HFFc6 (cell line): Measurements from ENCODE around the gene CLEC4F. TPM values are rescaled to one million over a fixed set of nuclear protein-coding genes. Genes with fewer than 3 reads are reported as not detected.
"Not testable (repeated sequence)": the region's sequence is repeated elsewhere in the genome, so short reads cannot be mapped to it uniquely, and the experiment has no call there.

Source experiments
- DNase-seq: peaks from one replicate; pipeline ENCODE4 v3.0.0-alpha.2; 2018
- H3K27ac Mint-ChIP-seq: 2 replicates; pipeline ENCODE4 v1.8.0; 2020; ENCODE audit warnings: mild to moderate bottlenecking, mixed read lengths
- H3K27me3 Mint-ChIP-seq: 2 replicates; pipeline ENCODE4 v1.8.0; 2021; ENCODE audit warnings: mild to moderate bottlenecking, moderate library complexity, mixed read lengths; ENCODE audit not compliant: insufficient read depth
- H3K36me3 Mint-ChIP-seq: 2 replicates; pipeline ENCODE4 v1.8.0; 2021; ENCODE audit warnings: low read depth, mixed read lengths
- H3K4me1 Mint-ChIP-seq: 2 replicates; pipeline ENCODE4 v1.8.0; 2020; ENCODE audit warnings: low read depth, mixed read lengths
- H3K4me3 Mint-ChIP-seq: 2 replicates; pipeline ENCODE4 v1.8.0; 2020; ENCODE audit warnings: mild to moderate bottlenecking, moderate library complexity, mixed read lengths
- H3K9me3 Mint-ChIP-seq: 2 replicates; pipeline ENCODE4 v1.8.0; 2020; ENCODE audit warnings: mild to moderate bottlenecking, mixed read lengths
- total RNA-seq, 6 experiments: library from RNA; stranded (reverse); fragmentation: NEBNext Ultra II Directional; extraction: Animal tissue kit (Norgen Biotek cat#: 25700); gene quantifications; 2 replicates in 1 of 6; 3 replicates in 5 of 6; pipeline ENCODE4 v1.2.3, GENCODE V29; 2021
- TF ChIP-seq, protein P1 (sequence below): fragments of 200-600 bp; sonication (generic); IDR thresholded peaks from 2 replicates; pipeline ENCODE4 v1.5.0; 2021; ENCODE audit warnings: antibody characterized with exemption, mild to moderate bottlenecking

The CLEC4F gene
- total RNA-seq, 6 experiments from 2014 or later, result not detected

GRCh38 chr2:70801607-70802263 is 18.7 kb downstream of the CLEC4F start:
- H3K4me1 Mint-ChIP-seq, result no peaks in the 10 kb centered on the region
- TF ChIP-seq, protein P1, sequence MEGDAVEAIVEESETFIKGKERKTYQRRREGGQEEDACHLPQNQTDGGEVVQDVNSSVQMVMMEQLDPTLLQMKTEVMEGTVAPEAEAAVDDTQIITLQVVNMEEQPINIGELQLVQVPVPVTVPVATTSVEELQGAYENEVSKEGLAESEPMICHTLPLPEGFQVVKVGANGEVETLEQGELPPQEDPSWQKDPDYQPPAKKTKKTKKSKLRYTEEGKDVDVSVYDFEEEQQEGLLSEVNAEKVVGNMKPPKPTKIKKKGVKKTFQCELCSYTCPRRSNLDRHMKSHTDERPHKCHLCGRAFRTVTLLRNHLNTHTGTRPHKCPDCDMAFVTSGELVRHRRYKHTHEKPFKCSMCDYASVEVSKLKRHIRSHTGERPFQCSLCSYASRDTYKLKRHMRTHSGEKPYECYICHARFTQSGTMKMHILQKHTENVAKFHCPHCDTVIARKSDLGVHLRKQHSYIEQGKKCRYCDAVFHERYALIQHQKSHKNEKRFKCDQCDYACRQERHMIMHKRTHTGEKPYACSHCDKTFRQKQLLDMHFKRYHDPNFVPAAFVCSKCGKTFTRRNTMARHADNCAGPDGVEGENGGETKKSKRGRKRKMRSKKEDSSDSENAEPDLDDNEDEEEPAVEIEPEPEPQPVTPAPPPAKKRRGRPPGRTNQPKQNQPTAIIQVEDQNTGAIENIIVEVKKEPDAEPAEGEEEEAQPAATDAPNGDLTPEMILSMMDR, result no peak
- DNase-seq, result no peak
- H3K9me3 Mint-ChIP-seq, result peaks cover 14% of the 10 kb centered on the region
- H3K4me3 Mint-ChIP-seq, result no peak overlapping the region
- H3K27ac Mint-ChIP-seq, result no peak overlapping the region
- H3K36me3 Mint-ChIP-seq, result no peaks in the 10 kb centered on the region; the same call in 1 of the 2 replicates
- peaks cover 29% of the 10 kb centered on the region for H3K27me3 Mint-ChIP-seq

GRCh38 chr2:70799706-70800105 is 20.7 kb downstream of the CLEC4F start:
- peaks cover 14% of the 10 kb centered on the region for H3K9me3 Mint-ChIP-seq
- TF ChIP-seq, protein P1, result no peak
- H3K4me3 Mint-ChIP-seq, result no peak overlapping the region
- no peak for DNase-seq
- H3K27me3 Mint-ChIP-seq, result peaks cover 34% of the 10 kb centered on the region
- no peaks in the 10 kb centered on the region for H3K4me1 Mint-ChIP-seq
- H3K27ac Mint-ChIP-seq, result no peak overlapping the region
- no peaks in the 10 kb centered on the region; the same call in 1 of the 2 replicates for H3K36me3 Mint-ChIP-seq

DNA sequence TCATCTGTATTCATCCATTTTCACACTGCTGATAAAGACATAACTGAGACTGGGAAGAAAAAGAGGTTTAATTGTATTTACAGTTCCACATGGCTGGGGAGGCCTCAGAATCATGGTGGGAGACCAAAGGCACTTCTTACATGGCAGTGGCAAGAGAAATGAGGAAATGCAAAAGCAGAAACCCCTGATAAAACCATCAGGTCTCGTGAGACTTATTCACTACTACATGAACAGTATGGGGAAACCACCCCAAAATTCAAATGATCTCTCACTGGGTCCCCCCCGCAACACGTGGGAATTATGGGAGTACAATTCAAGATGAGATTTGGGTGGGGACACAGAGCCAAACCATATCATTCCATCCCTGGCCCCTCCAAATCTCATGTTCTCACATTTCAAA is 22.4 kb downstream of the CLEC4F start:
- H3K4me1 Mint-ChIP-seq, result not testable (repeated sequence)

GRCh38 chr2:70797506-70797905 is 22.9 kb downstream of the CLEC4F start:
- TF ChIP-seq, protein P1, result no peak
- Mint-ChIP-seq H3K9me3 (peaks cover 14% of the 10 kb centered on the region), H3K27ac (no peak overlapping the region), H3K27me3 (peaks cover 36% of the 10 kb centered on the region), H3K4me3 (no peak overlapping the region), H3K36me3 (no peaks in the 10 kb centered on the region; the same call in 1 of the 2 replicates), H3K4me1 (no peaks in the 10 kb centered on the region)
- DNase-seq, result no peak

More for the DNA sequence above, 22.4 kb downstream of the CLEC4F start:
- H3K4me3 Mint-ChIP-seq, H3K36me3 Mint-ChIP-seq, H3K27ac Mint-ChIP-seq, DNase-seq: not testable (repeated sequence)
- peaks cover 37% of the 10 kb centered on the region for H3K27me3 Mint-ChIP-seq
- peaks cover 14% of the 10 kb centered on the region for H3K9me3 Mint-ChIP-seq

GRCh38 chr2:70796262-70796661 is 24.1 kb downstream of the CLEC4F start:
- H3K4me3 Mint-ChIP-seq, result no peak overlapping the region
- H3K36me3 Mint-ChIP-seq, result no peaks in the 10 kb centered on the region; the same call in 1 of the 2 replicates
- TF ChIP-seq, protein P1, result no peak
- peaks cover 36% of the 10 kb centered on the region for H3K27me3 Mint-ChIP-seq
- H3K4me1 Mint-ChIP-seq, result no peaks in the 10 kb centered on the region
- peaks cover 14% of the 10 kb centered on the region for H3K9me3 Mint-ChIP-seq
- no peak overlapping the region for H3K27ac Mint-ChIP-seq
- DNase-seq, result no peak

DNA sequence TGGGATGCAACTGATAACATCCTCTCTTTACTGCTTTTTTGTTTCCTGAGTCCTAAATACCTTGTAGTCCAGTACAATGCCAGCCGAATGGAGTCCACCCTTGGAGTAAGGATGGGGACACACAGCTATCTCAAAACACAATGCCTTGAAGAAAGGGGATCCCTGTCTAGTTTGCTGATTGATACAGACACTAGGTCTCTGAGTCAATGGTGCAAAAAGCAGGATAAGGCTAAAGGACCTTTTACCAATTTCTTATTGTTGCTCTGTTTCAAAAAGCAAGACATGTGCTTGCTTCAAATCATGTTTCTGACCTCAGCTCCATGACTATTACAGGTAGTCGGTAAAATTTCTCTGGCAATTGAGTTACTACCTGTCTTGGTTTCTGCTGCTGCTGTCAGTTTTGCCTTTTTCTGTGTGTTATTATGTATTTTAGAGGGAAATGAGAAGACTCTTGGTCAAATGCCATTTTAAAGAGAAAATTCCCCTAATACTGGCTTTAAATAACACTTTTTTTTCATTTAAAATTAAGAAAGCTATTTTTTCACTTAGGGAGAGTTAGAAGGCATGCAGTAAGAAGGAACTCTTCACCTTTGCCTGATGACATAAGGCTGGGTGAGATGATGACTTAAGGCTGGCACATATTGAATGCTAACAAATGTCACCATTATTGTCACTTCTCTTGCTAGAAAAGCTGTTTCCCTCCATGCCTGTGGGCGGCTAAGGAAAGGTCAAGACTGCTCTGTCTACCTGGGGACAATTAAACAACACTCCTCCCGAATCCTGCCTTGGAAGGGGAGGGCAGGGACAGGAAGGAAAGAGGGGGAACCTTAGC is 25.0 kb downstream of the CLEC4F start:
- Mint-ChIP-seq H3K27me3 (peaks cover 32% of the 10 kb centered on the region), H3K4me3 (no peak overlapping the region), H3K27ac (no peak overlapping the region), H3K4me1 (no peaks in the 10 kb centered on the region), H3K9me3 (peaks cover 12% of the 10 kb centered on the region), H3K36me3 (no peaks in the 10 kb centered on the region; the same call in 1 of the 2 replicates)
- DNase-seq, result no peak
- TF ChIP-seq, protein P1, result no peak
